GM21381 (cell line): ENCODE data around the gene DRAM2.
"Not testable (repeated sequence)": the region's sequence is repeated elsewhere in the genome, so short reads cannot be mapped to it uniquely, and the experiment has no call there.

ENCODE experiments used
- ATAC-seq: cut with Tn5 transposase; IDR thresholded peaks from one replicate; pipeline ENCODE4 v1.9.1; 2021; ENCODE audit warnings: mild to moderate bottlenecking, moderate library complexity; ENCODE audit not compliant: unreplicated experiment

DRAM2 gene

GRCh38 chr1:111145542-111145941 is 5.6 kb upstream of the DRAM2 start:
- ATAC-seq: no peak

GRCh38 chr1:111142356-111142975 is 2.6 kb upstream of the DRAM2 start:
- ATAC-seq: no peak

- no peak for ATAC-seq
Observed at GRCh38 chr1:111141245-111142220, 1.6 kb upstream of the DRAM2 start.

GRCh38 chr1:111140680-111140967 is 731 bp upstream of the DRAM2 start:
- no peak for ATAC-seq

GRCh38 chr1:111139324-111139955 is 453 bp downstream of the DRAM2 start:
- ATAC-seq: peak; percentile 37

- ATAC-seq: no peak
Observed at GRCh38 chr1:111133866-111134265, 6.0 kb downstream of the DRAM2 start.

- ATAC-seq: no peak
Observed at GRCh38 chr1:111131693-111132092, 8.2 kb downstream of the DRAM2 start.

- no peak for ATAC-seq
Observed at GRCh38 chr1:111129376-111129775, 10.5 kb downstream of the DRAM2 start.

GRCh38 chr1:111127923-111128643 is 11.8 kb downstream of the DRAM2 start:
- ATAC-seq: peak; percentile 82

- no peak for ATAC-seq
Observed at GRCh38 chr1:111126354-111126753, 13.5 kb downstream of the DRAM2 start.

GRCh38 chr1:111116496-111116895 is 23.4 kb downstream of the DRAM2 start:
- ATAC-seq: no peak

- ATAC-seq: no peak
Observed at GRCh38 chr1:111110197-111110899, 29.5 kb downstream of the DRAM2 start.

GRCh38 chr1:111104981-111105380 is 34.9 kb downstream of the DRAM2 start:
- no peak for ATAC-seq

GRCh38 chr1:111101854-111102642 is 37.8 kb downstream of the DRAM2 start:
- no peak for ATAC-seq

GRCh38 chr1:111099289-111099688 is 40.6 kb downstream of the DRAM2 start:
- no peak for ATAC-seq

GRCh38 chr1:111097356-111098099 is 42.4 kb downstream of the DRAM2 start:
- no peak for ATAC-seq

- not testable (repeated sequence) for ATAC-seq
Observed at GRCh38 chr1:111095421-111095820, 44.5 kb downstream of the DRAM2 start.

GRCh38 chr1:111089638-111090037 is 50.3 kb downstream of the DRAM2 start:
- no peak for ATAC-seq

GRCh38 chr1:111085676-111086075 is 54.2 kb downstream of the DRAM2 start:
- no peak for ATAC-seq
